Measurements from ENCODE around the gene SNX5.

Gene SNX5

GRCh38 chr20:17936761-17937732 lies 31.5 kb downstream of the SNX5 start:
- Histone ChIP-seq H3K4me1 (ENCODE audit: control insufficient read depth in 1 of 2, insufficient read depth in 2 of 2, low read length in 2 of 2) (peaks cover 7 to 14% of the 10 kb centered on the region in 2 experiments), H4K91ac (ENCODE audit: low read depth, low read length) (no peak overlapping the region), H3K27ac (ENCODE audit: low read depth, low read length) (no peak overlapping the region), H3K14ac (ENCODE audit: low read length) (no peak overlapping the region), H3K9ac (ENCODE audit: low read length) (no peak overlapping the region), H2AFZ (ENCODE audit: insufficient read depth, low read length, poor library complexity) (no peak overlapping the region), H2BK5ac (ENCODE audit: low read depth, low read length, poor library complexity) (no peak overlapping the region), H3K4ac (ENCODE audit: low read depth, low read length) (no peak overlapping the region), H4K8ac (ENCODE audit: low read depth, low read length) (no peak overlapping the region), H2AK5ac (ENCODE audit: low read length) (no peak overlapping the region), H3K4me3 (ENCODE audit: low read depth, low read length) (no peak overlapping the region), H3K27me3 (ENCODE audit: insufficient read depth, low read length) (no peaks in the 10 kb centered on the region), H3K79me1 (ENCODE audit: low read length) (no peaks in the 10 kb centered on the region), H3K23ac (ENCODE audit: low read length) (no peak overlapping the region), H2BK12ac (ENCODE audit: low read length) (no peak overlapping the region), H3K4me2 (ENCODE audit: low read length) (peak overlapping the region; percentile 16), H4K12ac (ENCODE audit: low read depth, low read length) (no peak overlapping the region), H2BK120ac (ENCODE audit: insufficient read depth, low read length, poor library complexity) (no peak overlapping the region), H3K18ac (ENCODE audit: low read length) (no peak overlapping the region), H3K9me3 (ENCODE audit: insufficient read depth, low read depth, low read length) (peaks cover 1% of the 10 kb centered on the region), H3K36me3 (ENCODE audit: control insufficient read depth in 1 of 2, insufficient read depth in 2 of 2, low read length in 2 of 2) (peaks cover 6 to 14% of the 10 kb centered on the region in 2 experiments), H3K79me2 (ENCODE audit: control insufficient read depth, insufficient read depth, low read length, poor library complexity) (no peaks in the 10 kb centered on the region)
- no CpG with 5 or more reads among the region's 19 CpGs for WGBS (ENCODE audit: extremely low coverage, insufficient coverage, insufficient read length)
- DNase-seq: peak; percentile 55 to 71

- no peaks in the 10 kb centered on the region for H3K27me3 ChIP-seq (ENCODE audit: insufficient read depth, low read length)
- no peak overlapping the region for H2BK5ac ChIP-seq (ENCODE audit: low read depth, low read length, poor library complexity)
- H3K18ac ChIP-seq (ENCODE audit: low read length): no peak overlapping the region
- no peak overlapping the region for H3K27ac ChIP-seq (ENCODE audit: low read depth, low read length)
- H2AFZ ChIP-seq (ENCODE audit: insufficient read depth, low read length, poor library complexity): no peak overlapping the region
- peak overlapping the region; percentile 16 for H3K4me2 ChIP-seq (ENCODE audit: low read length)
- H3K14ac ChIP-seq (ENCODE audit: low read length): no peak overlapping the region
- H3K4ac ChIP-seq (ENCODE audit: low read depth, low read length): no peak overlapping the region
- no peak overlapping the region for H3K23ac ChIP-seq (ENCODE audit: low read length)
- H3K4me3 ChIP-seq (ENCODE audit: low read depth, low read length): no peak overlapping the region
- H3K9me3 ChIP-seq (ENCODE audit: insufficient read depth, low read depth, low read length): peaks cover 3% of the 10 kb centered on the region
- no peak overlapping the region for H2BK120ac ChIP-seq (ENCODE audit: insufficient read depth, low read length, poor library complexity)
- H4K12ac ChIP-seq (ENCODE audit: low read depth, low read length): no peak overlapping the region
- peaks cover 4 to 9% of the 10 kb centered on the region in 2 experiments for H3K36me3 ChIP-seq (ENCODE audit: control insufficient read depth in 1 of 2, insufficient read depth in 2 of 2, low read length in 2 of 2)
- no peak overlapping the region for H4K91ac ChIP-seq (ENCODE audit: low read depth, low read length)
- no peak overlapping the region for H4K8ac ChIP-seq (ENCODE audit: low read depth, low read length)
- no peaks in the 10 kb centered on the region for H3K79me1 ChIP-seq (ENCODE audit: low read length)
- no peak for DNase-seq
- H2AK5ac ChIP-seq (ENCODE audit: low read length): no peak overlapping the region
- no peaks in the 10 kb centered on the region for H3K79me2 ChIP-seq (ENCODE audit: control insufficient read depth, insufficient read depth, low read length, poor library complexity)
- no peak overlapping the region for H2BK12ac ChIP-seq (ENCODE audit: low read length)
- no peak overlapping the region for H3K9ac ChIP-seq (ENCODE audit: low read length)
- no CpG with 5 or more reads among the region's 8 CpGs for WGBS (ENCODE audit: extremely low coverage, insufficient coverage, insufficient read length)
- peaks cover 7 to 14% of the 10 kb centered on the region in 2 experiments for H3K4me1 ChIP-seq (ENCODE audit: control insufficient read depth in 1 of 2, insufficient read depth in 2 of 2, low read length in 2 of 2)
Observed at GRCh38 chr20:17936286-17936760, 32.3 kb downstream of the SNX5 start.

GRCh38 chr20:17935761-17936160 lies 32.8 kb downstream of the SNX5 start:
- Histone ChIP-seq H2BK12ac (ENCODE audit: low read length) (no peak overlapping the region), H3K27ac (ENCODE audit: low read depth, low read length) (no peak overlapping the region), H4K12ac (ENCODE audit: low read depth, low read length) (no peak overlapping the region), H4K91ac (ENCODE audit: low read depth, low read length) (no peak overlapping the region), H3K9ac (ENCODE audit: low read length) (no peak overlapping the region), H2BK120ac (ENCODE audit: insufficient read depth, low read length, poor library complexity) (no peak overlapping the region), H3K79me1 (ENCODE audit: low read length) (no peaks in the 10 kb centered on the region), H3K27me3 (ENCODE audit: insufficient read depth, low read length) (no peaks in the 10 kb centered on the region), H3K4ac (ENCODE audit: low read depth, low read length) (no peak overlapping the region), H3K18ac (ENCODE audit: low read length) (no peak overlapping the region), H3K14ac (ENCODE audit: low read length) (no peak overlapping the region), H2BK5ac (ENCODE audit: low read depth, low read length, poor library complexity) (no peak overlapping the region), H3K36me3 (ENCODE audit: control insufficient read depth in 1 of 2, insufficient read depth in 2 of 2, low read length in 2 of 2) (peaks cover 0 to 4% of the 10 kb centered on the region in 2 experiments), H2AFZ (ENCODE audit: insufficient read depth, low read length, poor library complexity) (no peak overlapping the region), H2AK5ac (ENCODE audit: low read length) (no peak overlapping the region), H3K23ac (ENCODE audit: low read length) (no peak overlapping the region), H4K8ac (ENCODE audit: low read depth, low read length) (no peak overlapping the region), H3K4me1 (ENCODE audit: control insufficient read depth in 1 of 2, insufficient read depth in 2 of 2, low read length in 2 of 2) (peaks cover 7 to 14% of the 10 kb centered on the region in 2 experiments), H3K9me3 (ENCODE audit: insufficient read depth, low read depth, low read length) (peaks cover 4% of the 10 kb centered on the region), H3K4me2 (ENCODE audit: low read length) (no peak overlapping the region), H3K4me3 (ENCODE audit: low read depth, low read length) (no peak overlapping the region), H3K79me2 (ENCODE audit: control insufficient read depth, insufficient read depth, low read length, poor library complexity) (no peaks in the 10 kb centered on the region)
- WGBS (ENCODE audit: extremely low coverage, insufficient coverage, insufficient read length): no CpG with 5 or more reads among the region's 9 CpGs
- no peak for DNase-seq

DNA sequence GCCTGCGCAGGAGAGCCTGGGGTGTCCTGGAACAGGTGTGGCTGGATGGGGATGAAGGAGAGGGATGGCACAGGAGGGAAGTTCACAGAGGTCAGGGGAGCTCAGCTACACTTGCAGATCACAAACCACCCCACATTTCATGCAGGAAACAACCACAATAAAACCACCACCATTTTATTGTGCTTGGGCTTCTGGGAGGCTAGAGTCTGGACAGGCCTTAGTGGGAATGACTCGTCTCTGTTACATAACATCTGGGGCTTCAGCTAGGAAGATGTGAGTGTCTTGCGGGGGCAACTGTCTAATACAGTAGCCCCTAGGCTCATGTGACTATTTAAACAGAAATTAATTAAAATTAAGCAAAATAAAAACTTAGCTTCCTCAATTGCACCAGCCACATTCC lies 33.4 kb downstream of the SNX5 start:
- Histone ChIP-seq H3K18ac (ENCODE audit: low read length) (no peak overlapping the region), H2AK5ac (ENCODE audit: low read length) (no peak overlapping the region), H4K12ac (ENCODE audit: low read depth, low read length) (no peak overlapping the region), H3K27ac (ENCODE audit: low read depth, low read length) (no peak overlapping the region), H2BK5ac (ENCODE audit: low read depth, low read length, poor library complexity) (no peak overlapping the region), H3K4me1 (ENCODE audit: control insufficient read depth in 1 of 2, insufficient read depth in 2 of 2, low read length in 2 of 2) (peaks cover 7 to 14% of the 10 kb centered on the region in 2 experiments), H3K27me3 (ENCODE audit: insufficient read depth, low read length) (no peaks in the 10 kb centered on the region), H3K4me2 (ENCODE audit: low read length) (no peak overlapping the region), H3K79me1 (ENCODE audit: low read length) (no peaks in the 10 kb centered on the region), H3K23ac (ENCODE audit: low read length) (no peak overlapping the region), H3K14ac (ENCODE audit: low read length) (no peak overlapping the region), H2AFZ (ENCODE audit: insufficient read depth, low read length, poor library complexity) (no peak overlapping the region), H3K79me2 (ENCODE audit: control insufficient read depth, insufficient read depth, low read length, poor library complexity) (no peaks in the 10 kb centered on the region), H2BK120ac (ENCODE audit: insufficient read depth, low read length, poor library complexity) (no peak overlapping the region), H3K9ac (ENCODE audit: low read length) (no peak overlapping the region), H2BK12ac (ENCODE audit: low read length) (no peak overlapping the region), H3K4ac (ENCODE audit: low read depth, low read length) (no peak overlapping the region), H3K36me3 (ENCODE audit: control insufficient read depth in 1 of 2, insufficient read depth in 2 of 2, low read length in 2 of 2) (no peaks in the 10 kb centered on the region), H3K9me3 (ENCODE audit: insufficient read depth, low read depth, low read length) (peaks cover 4% of the 10 kb centered on the region), H3K4me3 (ENCODE audit: low read depth, low read length) (no peak overlapping the region), H4K8ac (ENCODE audit: low read depth, low read length) (no peak overlapping the region), H4K91ac (ENCODE audit: low read depth, low read length) (no peak overlapping the region)
- DNase-seq: no peak
- no CpG with 5 or more reads among the region's 3 CpGs for WGBS (ENCODE audit: extremely low coverage, insufficient coverage, insufficient read length)

Measured in trophoblast cell (in vitro differentiated cells and primary cell).